OCI-LY7 (cell line): ENCODE measurements around the gene TTC38. TPM values are rescaled to one million over a fixed set of nuclear protein-coding genes. Genes with fewer than 3 reads are reported as not detected.

Source experiments
- BruUV-seq: library from RNA; stranded (reverse); fragments of 400-500 nt; replicated peaks from 2 replicates; lab custom pipeline; 2021; lab: Mats Ljungman, UMichigan
- CTCF ChIA-PET: fragments of 300-600 bp; sonication (Branson Sonifier 250); formaldehyde crosslinking; loops from one replicate; lab custom pipeline; 2022; ENCODE audit warnings: antibody characterized with exemption; ENCODE audit not compliant: unreplicated experiment; lab: Charles Lee
- POLR2A ChIA-PET: fragments of 300-600 bp; sonication (Branson Sonifier 250); formaldehyde crosslinking; loops from one replicate; lab custom pipeline; 2022; ENCODE audit warnings: antibody characterized with exemption; lab: Charles Lee
- DNase-seq: peaks from one replicate; pipeline ENCODE4 v3.0.0-alpha.2; 2015; ENCODE audit warnings: low spot score
- H2AFZ ChIP-seq: fragments of 200-600 bp; sonication (generic), shearing (Covaris generic); 2 replicates; pipeline ENCODE4 v1.6.1; 2014; ENCODE audit warnings: mild to moderate bottlenecking, antibody characterized with exemption, low read length, moderate library complexity
- H3K27ac ChIP-seq: fragments of 200-600 bp; sonication (generic); 2 replicates; pipeline ENCODE4 v1.5.1; 2014; ENCODE audit warnings: mixed run types, low read depth, mild to moderate bottlenecking, moderate library complexity, low read length, inconsistent platforms; ENCODE audit not compliant: poor library complexity, severe bottlenecking
- H3K36me3 ChIP-seq: fragments of 200-600 bp; sonication (generic); 2 replicates; pipeline ENCODE4 v1.6.1; 2014; ENCODE audit warnings: mild to moderate bottlenecking, antibody characterized with exemption, low read length, moderate library complexity, mixed read lengths; ENCODE audit not compliant: insufficient read depth
- H3K4me1 ChIP-seq: fragments of 200-600 bp; sonication (generic); 2 replicates; pipeline ENCODE4 v1.5.1; 2014; ENCODE audit warnings: mild to moderate bottlenecking, low read length; ENCODE audit not compliant: insufficient read depth, poor library complexity, severe bottlenecking
- H3K4me2 ChIP-seq: fragments of 200-600 bp; sonication (generic); 2 replicates; pipeline ENCODE4 v1.6.1; 2014; ENCODE audit warnings: mild to moderate bottlenecking, low read length
- H3K4me3 ChIP-seq: fragments of 200-600 bp; sonication (generic); 2 replicates; pipeline ENCODE4 v1.5.1; 2014; ENCODE audit warnings: mild to moderate bottlenecking, low read depth, low read length; ENCODE audit not compliant: poor library complexity, severe bottlenecking
- H3K79me2 ChIP-seq: fragments of 200-600 bp; sonication (generic); 2 replicates; pipeline ENCODE4 v1.6.1; 2016; ENCODE audit warnings: low read depth, mild to moderate bottlenecking, low read length, moderate library complexity, mixed read lengths; ENCODE audit not compliant: insufficient read depth
- H3K9me2 ChIP-seq: fragments of 200-600 bp; sonication (generic); 2 replicates; pipeline ENCODE4 v1.6.1; 2016; ENCODE audit warnings: mild to moderate bottlenecking, low read length, mixed read lengths; ENCODE audit not compliant: insufficient read depth
- H3K9me3 ChIP-seq: fragments of 200-600 bp; sonication (generic); 2 replicates; pipeline ENCODE4 v1.6.1; 2014; ENCODE audit warnings: mild to moderate bottlenecking, mixed run types, low read length, mixed read lengths
- H4K20me1 ChIP-seq: fragments of 200-600 bp; sonication (generic); 2 replicates; pipeline ENCODE4 v1.6.1; 2014; ENCODE audit warnings: mild to moderate bottlenecking, antibody characterized with exemption, low read length, moderate library complexity, mixed read lengths; ENCODE audit not compliant: insufficient read depth
- EZH2phosphoT487 ChIP-seq: fragments of 200-600 bp; sonication (generic); IDR thresholded peaks from 2 replicates; pipeline ENCODE4 v1.6.1; 2018; ENCODE audit warnings: low read depth, borderline replicate concordance, mild to moderate bottlenecking, mixed run types, antibody characterized with exemption, low read length, moderate library complexity, mixed read lengths
- intact Hi-C: fragments of 100-400 bp; cut with micrococcal nuclease; formaldehyde crosslinking; loops from one replicate; pipeline ENCODE4 v1.10.0; 2022; ENCODE audit not compliant: unreplicated experiment
- total RNA-seq, 2 experiments: library from RNA; depleted of rRNA in 1 of 2; stranded (reverse); fragments of >200 nt in 1 of 2; shearing (Covaris generic) in 1 of 2; gene quantifications; 2 replicates each; pipeline ENCODE4 v1.2.3, GENCODE V29; 2014 to 2022
- TF ChIP-seq, protein P1 (sequence below): fragments of 200-600 bp; sonication (generic); conservative IDR thresholded peaks from 2 replicates; pipeline ENCODE4 v1.5.1; 2014; ENCODE audit warnings: mild to moderate bottlenecking, antibody characterized with exemption, low read length, moderate library complexity, mixed read lengths

TTC38 gene
- total RNA-seq, 2 experiments from 2014 or later, result 0.44 to 2.7 TPM

DNA sequence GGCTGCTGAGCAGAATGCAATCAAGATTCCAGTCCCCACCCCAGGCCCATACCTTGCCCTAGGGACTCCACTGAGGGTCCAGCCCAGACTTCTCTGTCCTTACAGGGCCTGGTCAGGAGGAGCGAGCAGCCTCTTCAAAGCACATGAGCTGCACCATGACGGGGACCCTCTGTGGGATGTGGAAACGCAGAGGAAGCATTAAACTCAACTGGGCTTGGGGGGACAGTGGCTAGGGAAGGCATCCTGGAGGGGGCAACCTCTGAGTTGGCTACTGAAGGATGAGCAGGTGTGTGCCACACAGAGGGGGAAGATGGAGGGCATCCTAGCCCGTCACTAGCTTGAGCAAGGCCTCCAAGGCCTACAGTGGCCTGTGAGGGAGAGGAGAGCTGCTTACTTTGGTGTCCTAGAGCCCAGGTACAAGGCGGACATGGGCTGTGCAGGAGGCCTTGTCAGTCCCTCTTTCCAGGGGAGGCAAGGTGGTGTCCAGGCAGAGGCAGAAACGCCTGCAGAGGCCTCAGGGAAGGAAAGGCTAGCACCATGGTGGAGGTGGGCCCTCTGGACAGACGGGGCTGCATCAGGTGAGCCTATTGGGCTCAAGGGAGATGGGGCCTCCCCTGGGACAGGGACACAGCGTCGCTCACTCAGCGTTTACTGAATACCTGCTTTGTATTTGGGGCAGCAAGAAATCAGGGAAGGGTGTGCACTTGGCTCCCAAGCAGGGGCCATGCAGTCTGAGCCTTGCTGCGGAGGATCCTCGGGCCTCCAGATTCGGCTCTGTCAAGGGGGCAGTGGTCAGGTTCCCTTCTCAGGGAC, 14.3 kb downstream of the TTC38 start:
- BruUV-seq, result no TSS peak
- no peaks in the 10 kb centered on the region for H3K36me3 ChIP-seq
- H3K27ac ChIP-seq, result no peak overlapping the region
- intact Hi-C loops, result no loop called here
- TF ChIP-seq EZH2phosphoT487, result no peak
- TF ChIP-seq, protein P1, sequence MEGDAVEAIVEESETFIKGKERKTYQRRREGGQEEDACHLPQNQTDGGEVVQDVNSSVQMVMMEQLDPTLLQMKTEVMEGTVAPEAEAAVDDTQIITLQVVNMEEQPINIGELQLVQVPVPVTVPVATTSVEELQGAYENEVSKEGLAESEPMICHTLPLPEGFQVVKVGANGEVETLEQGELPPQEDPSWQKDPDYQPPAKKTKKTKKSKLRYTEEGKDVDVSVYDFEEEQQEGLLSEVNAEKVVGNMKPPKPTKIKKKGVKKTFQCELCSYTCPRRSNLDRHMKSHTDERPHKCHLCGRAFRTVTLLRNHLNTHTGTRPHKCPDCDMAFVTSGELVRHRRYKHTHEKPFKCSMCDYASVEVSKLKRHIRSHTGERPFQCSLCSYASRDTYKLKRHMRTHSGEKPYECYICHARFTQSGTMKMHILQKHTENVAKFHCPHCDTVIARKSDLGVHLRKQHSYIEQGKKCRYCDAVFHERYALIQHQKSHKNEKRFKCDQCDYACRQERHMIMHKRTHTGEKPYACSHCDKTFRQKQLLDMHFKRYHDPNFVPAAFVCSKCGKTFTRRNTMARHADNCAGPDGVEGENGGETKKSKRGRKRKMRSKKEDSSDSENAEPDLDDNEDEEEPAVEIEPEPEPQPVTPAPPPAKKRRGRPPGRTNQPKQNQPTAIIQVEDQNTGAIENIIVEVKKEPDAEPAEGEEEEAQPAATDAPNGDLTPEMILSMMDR, result no peak
- CTCF ChIA-PET, result no interaction called here
- H3K4me2 ChIP-seq, result no peak overlapping the region
- H3K9me3 ChIP-seq, result no peaks in the 10 kb centered on the region
- no peaks in the 10 kb centered on the region for H3K9me2 ChIP-seq
- H3K4me1 ChIP-seq, result peaks cover 8% of the 10 kb centered on the region
- no peak for DNase-seq
- no peaks in the 10 kb centered on the region for H4K20me1 ChIP-seq
- POLR2A ChIA-PET, result interaction anchor here (0.6 kb wide), 1 partner anchor 80 kb away, joined by 4 read pairs; no protein-coding TSS in a partner anchor
- H2AFZ ChIP-seq, result no peak overlapping the region
- H3K4me3 ChIP-seq, result no peak overlapping the region
- no peaks in the 10 kb centered on the region for H3K79me2 ChIP-seq

DNA sequence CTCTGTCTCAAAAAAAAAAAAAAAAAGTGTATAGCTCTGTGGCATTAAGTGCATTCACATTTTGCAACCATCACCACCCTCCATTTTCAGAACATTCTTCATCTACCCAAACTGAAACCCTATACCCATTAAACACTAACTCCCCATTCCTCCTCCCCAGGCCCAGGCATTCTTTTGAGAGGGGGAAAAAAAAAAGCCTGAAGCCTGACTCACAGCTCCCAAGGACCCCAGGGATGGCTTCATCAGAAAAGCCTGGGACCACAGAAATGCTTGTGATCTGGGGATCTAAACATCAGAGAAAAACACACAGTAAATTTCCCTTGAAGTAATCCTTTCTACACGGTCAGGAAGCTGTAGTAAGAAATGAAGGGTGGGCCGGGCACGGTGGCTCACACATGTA, 18.2 kb downstream of the TTC38 start:
- Histone ChIP-seq H3K9me3 (no peaks in the 10 kb centered on the region), H3K9me2 (no peaks in the 10 kb centered on the region), H3K36me3 (no peaks in the 10 kb centered on the region), H3K27ac (no peak overlapping the region), H3K4me1 (peaks cover 23% of the 10 kb centered on the region), H3K79me2 (no peaks in the 10 kb centered on the region), H2AFZ (no peak overlapping the region), H3K4me3 (no peak overlapping the region), H3K4me2 (no peak overlapping the region), H4K20me1 (no peaks in the 10 kb centered on the region)
- ChIA-PET POLR2A (interaction anchor here (1.3 kb wide), 1 partner anchor 10 kb away, joined by 4 read pairs; no protein-coding TSS in a partner anchor), CTCF (no interaction called here)
- no TSS peak for BruUV-seq
- intact Hi-C loops, result no loop called here
- no peak for DNase-seq
- no peak for TF ChIP-seq EZH2phosphoT487
- TF ChIP-seq, protein P1, result no peak
